Chondrocyte (in vitro differentiated cells): ENCODE data around the gene ERCC2. TPM values are rescaled to one million over a fixed set of nuclear protein-coding genes. Genes with fewer than 3 reads are reported as not detected.

ENCODE experiments used
- DNase-seq: peaks from one replicate; pipeline ENCODE4 v3.0.0; 2021; ENCODE audit warnings: mixed read lengths, low spot score
- H3K27ac Mint-ChIP-seq: one replicate; pipeline ENCODE4 v1.8.0; 2021; ENCODE audit warnings: mild to moderate bottlenecking, moderate library complexity, mixed read lengths; ENCODE audit not compliant: unreplicated experiment
- H3K27me3 Mint-ChIP-seq: 2 replicates; pipeline ENCODE4 v1.8.0; 2021; ENCODE audit warnings: low read depth, mixed read lengths
- H3K36me3 Mint-ChIP-seq: 2 replicates; pipeline ENCODE4 v1.8.0; 2021; ENCODE audit warnings: low read depth, mixed read lengths
- H3K4me1 Mint-ChIP-seq: 2 replicates; pipeline ENCODE4 v1.8.0; 2021; ENCODE audit warnings: low read depth, mild to moderate bottlenecking, mixed read lengths
- H3K4me3 Mint-ChIP-seq: one replicate; pipeline ENCODE4 v1.8.0; 2021; ENCODE audit warnings: mild to moderate bottlenecking, moderate library complexity, mixed read lengths; ENCODE audit not compliant: unreplicated experiment
- H3K9me3 Mint-ChIP-seq: 2 replicates; pipeline ENCODE4 v1.8.0; 2021; ENCODE audit warnings: low read depth, mixed read lengths
- CTCF ChIP-seq: fragments of 200-600 bp; sonication (generic); IDR thresholded peaks from 2 replicates; pipeline ENCODE4 v1.5.0; 2021; ENCODE audit warnings: antibody characterized with exemption, mild to moderate bottlenecking, moderate library complexity
- total RNA-seq: library from RNA; stranded (reverse); gene quantifications from 3 replicates; pipeline ENCODE4 v1.2.1, GENCODE V29; 2021

Gene ERCC2
- total RNA-seq, 1 donor from 2014 or later, result 29.6 TPM

- H3K27ac Mint-ChIP-seq, result peak within 1 kb of the TSS; percentile 98
- peaks cover 48% of the 10 kb centered on the region for H3K4me1 Mint-ChIP-seq
- H3K36me3 Mint-ChIP-seq, result peaks cover 5% of the 10 kb centered on the region
- no peak for TF ChIP-seq CTCF
- no peaks in the 10 kb centered on the region for H3K27me3 Mint-ChIP-seq
- peak within 1 kb of the TSS; percentile 95 for H3K4me3 Mint-ChIP-seq
- DNase-seq, result peak; percentile 96
- H3K9me3 Mint-ChIP-seq, result no peaks in the 10 kb centered on the region
These were observed 34.4 kb upstream of the ERCC2 start, which contains the start of gene PPP1R13L for GRCh38 chr19:45404557-45405434. TSS of gene PPP1R13L (minus strand) at chr19:45405069. CDS start at chr19:45398318, 6,751 bp downstream.

- Mint-ChIP-seq H3K4me1 (peaks cover 48% of the 10 kb centered on the region), H3K9me3 (no peaks in the 10 kb centered on the region), H3K27me3 (no peaks in the 10 kb centered on the region), H3K4me3 (peak overlapping the region; percentile 95), H3K27ac (peak overlapping the region; percentile 98), H3K36me3 (peaks cover 5% of the 10 kb centered on the region)
- no peak for DNase-seq
- peak; percentile 82 for TF ChIP-seq CTCF
These were observed 33.6 kb upstream of the ERCC2 start for GRCh38 chr19:45403781-45404556.

DNA sequence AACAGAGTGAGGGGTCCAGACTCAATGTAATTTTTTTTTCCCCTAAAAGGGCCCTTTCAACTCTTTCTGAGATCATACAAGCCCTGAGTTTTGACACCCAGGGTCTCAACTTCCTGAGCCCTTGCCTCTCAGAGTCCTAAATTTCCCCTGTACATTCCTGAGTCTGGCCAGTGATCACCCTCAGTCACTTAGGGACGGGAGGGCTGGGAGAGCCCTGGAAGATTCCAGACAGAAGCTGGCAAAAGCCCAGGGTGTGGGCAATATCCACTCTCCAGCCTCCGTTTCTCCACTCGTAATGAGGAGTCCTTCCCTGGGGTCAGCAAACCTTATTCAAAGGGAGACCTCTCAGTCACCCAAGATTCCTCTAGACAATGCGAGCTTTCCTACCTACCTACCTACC is 32.9 kb upstream of the ERCC2 start:
- no peaks in the 10 kb centered on the region for H3K27me3 Mint-ChIP-seq

DNA sequence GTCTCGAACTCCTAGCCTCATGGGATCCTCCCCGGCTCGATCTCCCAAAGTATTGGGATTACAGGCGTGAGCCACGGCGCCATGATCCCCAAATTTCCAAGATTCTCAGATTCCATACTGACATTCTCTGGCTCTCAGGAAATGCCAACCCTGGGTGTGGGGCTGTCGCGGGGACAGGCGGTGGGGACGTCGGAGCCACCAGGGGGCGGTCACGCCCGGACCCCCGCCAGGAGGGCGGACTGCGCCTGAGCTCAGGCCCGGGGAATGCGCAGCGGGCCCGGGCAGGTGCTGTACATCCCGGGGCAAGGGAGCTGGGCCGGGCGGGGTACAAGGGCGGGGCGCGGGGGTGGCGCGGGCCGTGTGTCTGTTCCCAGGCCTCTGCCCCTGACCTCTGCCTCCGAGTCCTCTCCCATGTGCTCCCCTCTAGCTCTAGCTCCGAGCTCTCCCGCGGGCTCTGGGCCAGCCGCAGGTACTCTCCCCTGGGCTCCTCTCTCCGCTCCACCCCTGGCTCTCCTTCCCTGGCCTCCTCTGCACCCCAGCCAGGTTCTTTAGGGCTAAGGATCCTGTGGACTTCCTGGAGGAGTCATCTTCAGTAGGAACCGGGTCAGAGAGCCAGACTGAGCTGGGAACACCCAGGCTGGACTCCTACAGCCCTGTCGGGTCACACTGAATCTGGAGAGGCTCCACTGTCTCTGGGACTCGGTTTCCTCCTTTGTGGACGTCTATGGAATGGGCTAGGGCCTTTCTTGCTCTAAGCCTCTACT is 32.1 kb upstream of the ERCC2 start:
- Mint-ChIP-seq H3K9me3 (no peaks in the 10 kb centered on the region), H3K4me3 (peak overlapping the region; percentile 95), H3K27me3 (no peaks in the 10 kb centered on the region), H3K4me1 (peaks cover 48% of the 10 kb centered on the region), H3K27ac (peak overlapping the region; percentile 98), H3K36me3 (peaks cover 2% of the 10 kb centered on the region)
- no peak for DNase-seq
- peak; percentile 84 for TF ChIP-seq CTCF

More for the DNA sequence above, 32.9 kb upstream of the ERCC2 start:
- no peak for TF ChIP-seq CTCF
- H3K4me1 Mint-ChIP-seq, result peaks cover 54% of the 10 kb centered on the region
- no peaks in the 10 kb centered on the region for H3K9me3 Mint-ChIP-seq
- no peak for DNase-seq
- H3K27ac Mint-ChIP-seq, result peak overlapping the region; percentile 98
- peaks cover 3% of the 10 kb centered on the region for H3K36me3 Mint-ChIP-seq
- peak overlapping the region; percentile 95 for H3K4me3 Mint-ChIP-seq

- H3K27ac Mint-ChIP-seq, result peak overlapping the region; percentile 91
- peaks cover 42% of the 10 kb centered on the region for H3K4me1 Mint-ChIP-seq
- peaks cover 4% of the 10 kb centered on the region for H3K36me3 Mint-ChIP-seq
- H3K4me3 Mint-ChIP-seq, result peak overlapping the region; percentile 58
- DNase-seq, result no peak
- TF ChIP-seq CTCF, result no peak
- no peaks in the 10 kb centered on the region for H3K9me3 Mint-ChIP-seq
- no peaks in the 10 kb centered on the region for H3K27me3 Mint-ChIP-seq
These were observed 31.4 kb upstream of the ERCC2 start for GRCh38 chr19:45401815-45402214.
